ENCODE data around the gene USP24.

DNA sequence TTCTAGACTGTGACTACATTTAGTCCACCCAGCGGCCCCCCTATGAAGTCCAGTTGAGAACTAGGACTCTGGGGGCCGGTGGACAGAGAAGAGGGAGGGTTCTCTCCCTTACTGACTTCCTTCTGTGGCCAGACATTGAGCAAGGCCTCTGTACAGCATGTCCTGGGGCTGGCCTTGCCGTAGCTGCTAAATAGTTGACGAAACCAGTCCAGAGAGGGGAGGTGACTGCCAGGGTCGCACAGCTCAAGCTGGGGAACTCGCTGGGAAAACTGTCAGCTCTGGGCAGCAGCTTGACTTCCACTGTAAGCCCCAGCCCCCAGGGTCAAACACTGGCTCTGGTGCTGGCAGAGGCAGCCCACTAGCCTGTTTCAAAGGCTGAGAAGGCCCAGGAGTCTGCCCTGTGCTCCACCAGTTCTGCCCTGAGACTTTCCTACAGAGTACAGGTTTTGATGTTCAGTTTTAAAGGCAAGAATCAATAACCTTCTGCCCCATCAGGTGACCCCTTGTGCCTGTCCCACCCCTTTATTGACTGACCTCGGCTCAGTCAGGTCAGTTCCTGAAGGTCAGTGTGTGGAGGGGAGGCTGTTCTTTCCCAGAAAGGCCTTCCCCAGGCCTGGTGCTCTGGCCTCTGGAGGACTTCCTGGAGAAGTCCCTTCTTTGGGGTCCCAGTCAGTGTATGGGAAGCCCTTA is 161.8 kb downstream of the USP24 start:
- TF ChIP-seq, protein P1, sequence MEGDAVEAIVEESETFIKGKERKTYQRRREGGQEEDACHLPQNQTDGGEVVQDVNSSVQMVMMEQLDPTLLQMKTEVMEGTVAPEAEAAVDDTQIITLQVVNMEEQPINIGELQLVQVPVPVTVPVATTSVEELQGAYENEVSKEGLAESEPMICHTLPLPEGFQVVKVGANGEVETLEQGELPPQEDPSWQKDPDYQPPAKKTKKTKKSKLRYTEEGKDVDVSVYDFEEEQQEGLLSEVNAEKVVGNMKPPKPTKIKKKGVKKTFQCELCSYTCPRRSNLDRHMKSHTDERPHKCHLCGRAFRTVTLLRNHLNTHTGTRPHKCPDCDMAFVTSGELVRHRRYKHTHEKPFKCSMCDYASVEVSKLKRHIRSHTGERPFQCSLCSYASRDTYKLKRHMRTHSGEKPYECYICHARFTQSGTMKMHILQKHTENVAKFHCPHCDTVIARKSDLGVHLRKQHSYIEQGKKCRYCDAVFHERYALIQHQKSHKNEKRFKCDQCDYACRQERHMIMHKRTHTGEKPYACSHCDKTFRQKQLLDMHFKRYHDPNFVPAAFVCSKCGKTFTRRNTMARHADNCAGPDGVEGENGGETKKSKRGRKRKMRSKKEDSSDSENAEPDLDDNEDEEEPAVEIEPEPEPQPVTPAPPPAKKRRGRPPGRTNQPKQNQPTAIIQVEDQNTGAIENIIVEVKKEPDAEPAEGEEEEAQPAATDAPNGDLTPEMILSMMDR (optimal IDR thresholded peaks at IDR 0.05 in 1 of 3, IDR thresholded peaks at IDR 0.05 in 1 of 3, conservative IDR thresholded peaks at IDR 0.05 in 1 of 3; ENCODE audit: extremely low read depth in 1 of 3, insufficient read depth in 2 of 3, low read length in 3 of 3): no peak
- no peak for TF ChIP-seq EZH2 (IDR thresholded peaks at IDR 0.05; ENCODE audit: low read length)

Measured in keratinocyte (primary cell).